Activated naive CD4-positive, alpha-beta T cell (primary cell): Measurements from ENCODE around the gene GPR52.
"Not testable (repeated sequence)": the region's sequence is repeated elsewhere in the genome, so short reads cannot be mapped to it uniquely, and the experiment has no call there.

ENCODE experiments used
- DNase-seq, 4 experiments: peaks; one replicate each; lab custom pipeline; 2025; lab: John Stamatoyannopoulos, UW

Gene GPR52

GRCh38 chr1:174447866-174448530, at the start of gene GPR52:
TSS of gene GPR52 (plus strand) at chr1:174447964. CDS start at chr1:174448112, 148 bp downstream.
- DNase-seq = no peak

DNA sequence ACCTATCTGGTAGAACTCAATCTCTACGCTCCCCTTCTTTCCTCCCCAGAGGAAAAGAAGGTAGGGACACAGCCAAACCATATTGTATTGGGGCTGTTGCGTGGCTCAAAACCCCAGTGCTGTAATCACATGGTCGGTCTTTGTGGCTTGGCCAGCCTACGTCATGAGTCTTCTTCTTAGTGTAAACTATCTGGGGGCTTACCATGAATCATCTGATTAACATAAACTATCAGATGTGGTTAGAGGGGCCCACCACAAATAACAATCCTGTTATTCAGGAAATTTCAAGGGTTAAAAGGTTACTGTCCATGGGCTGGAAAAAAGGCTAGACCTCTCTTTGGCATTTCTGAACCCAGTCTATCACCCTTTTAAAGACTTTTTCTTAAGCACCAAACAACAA, 49.5 kb upstream of the GPR52 start:
- no peak for DNase-seq

DNA sequence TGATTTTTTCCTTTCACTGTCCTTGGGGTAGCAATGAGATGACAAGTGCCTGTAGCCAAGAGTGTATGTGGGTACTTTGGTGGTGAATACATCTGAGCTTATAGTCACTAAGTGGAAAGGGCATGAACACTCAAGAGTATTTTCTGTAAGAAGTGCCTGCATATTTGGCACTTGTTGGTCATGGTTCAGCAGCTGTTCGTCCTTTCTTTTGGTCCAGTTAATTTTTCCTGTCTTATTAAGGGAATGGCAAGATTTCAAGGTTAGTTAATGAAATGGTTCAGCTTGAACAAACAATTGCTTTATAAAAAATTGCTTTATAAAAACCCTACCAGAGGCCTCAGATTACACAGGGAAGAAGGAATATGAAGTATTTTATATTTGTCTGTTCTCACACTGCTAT, 48.6 kb upstream of the GPR52 start:
- no peak for DNase-seq

DNA sequence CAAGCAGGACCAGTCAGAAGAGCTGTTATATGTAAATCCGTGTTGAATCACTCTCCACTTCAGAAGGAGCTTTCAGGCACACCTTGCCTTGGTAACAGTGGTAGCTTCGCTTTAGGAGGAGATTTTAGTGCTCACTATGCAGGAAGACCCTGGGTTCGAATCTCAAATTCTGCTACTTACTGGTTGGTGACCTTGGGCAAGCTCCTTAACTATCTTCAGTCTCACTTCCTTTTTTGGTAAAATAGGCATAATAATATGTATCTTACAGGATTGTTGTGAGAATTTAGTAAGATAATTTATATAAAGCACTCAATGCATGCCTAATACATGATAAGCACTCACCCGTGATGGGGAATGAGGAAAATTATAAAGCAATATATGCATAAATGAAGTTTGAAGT, 46.7 kb upstream of the GPR52 start:
- no peak for DNase-seq

DNA sequence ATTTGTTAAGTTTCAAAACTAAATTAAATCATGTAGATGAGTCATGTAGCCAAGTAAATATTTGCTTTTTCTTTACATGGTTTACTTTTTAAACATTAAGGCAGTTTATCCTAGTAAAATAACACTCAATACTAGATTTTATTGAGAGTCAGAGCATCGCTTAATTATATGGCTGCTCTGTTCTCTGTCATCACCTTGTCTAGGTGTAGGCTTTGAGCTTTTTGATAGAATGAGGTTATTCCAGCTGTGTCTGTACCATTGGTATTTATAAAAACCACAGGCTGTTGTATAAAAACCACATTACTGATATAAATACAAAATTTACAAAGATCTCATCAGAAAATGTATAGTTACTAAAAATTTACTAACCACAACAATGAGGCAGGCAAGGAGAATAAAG, 42.5 kb upstream of the GPR52 start:
- no peak for DNase-seq

DNA sequence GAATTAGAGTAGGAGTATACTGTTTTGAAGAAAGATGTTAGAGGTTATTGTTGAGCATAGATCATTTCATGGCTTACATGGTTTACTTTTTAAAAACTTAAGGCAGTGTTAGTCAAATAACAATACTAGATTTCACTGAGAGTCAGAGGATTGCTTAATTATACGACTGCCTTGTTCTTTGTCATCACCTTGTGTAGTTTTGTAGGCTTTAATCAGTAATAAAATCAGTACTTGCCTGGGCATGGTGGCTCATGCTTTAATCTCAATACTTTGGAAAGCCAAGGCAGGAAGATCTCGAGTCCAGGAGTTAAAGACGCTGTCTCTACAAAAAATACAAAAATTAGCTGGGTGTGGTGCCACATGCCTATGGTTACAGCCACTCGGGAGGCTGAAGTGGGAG, 41.3 kb upstream of the GPR52 start:
- no peak for DNase-seq

DNA sequence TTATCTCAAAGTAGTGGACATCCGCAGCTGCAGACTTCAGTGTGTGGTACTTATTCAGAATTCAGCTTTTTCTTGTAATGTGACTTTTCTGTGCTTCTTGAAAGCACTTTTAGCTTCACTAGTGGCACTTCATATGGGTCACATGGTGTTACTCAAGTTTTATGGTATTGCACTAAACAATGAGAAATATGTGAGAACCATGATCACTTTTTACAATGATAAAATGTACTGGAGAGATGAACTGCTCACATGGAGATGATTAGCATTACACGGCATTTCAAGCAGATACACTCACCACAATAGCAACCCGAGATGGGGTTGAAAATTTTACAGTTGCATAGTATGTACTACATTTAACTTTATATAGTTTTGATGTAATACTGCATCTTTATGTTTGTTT, 40.1 kb upstream of the GPR52 start:
- no peak for DNase-seq

GRCh38 chr1:174408146-174408545, 39.6 kb upstream of the GPR52 start:
- no peak for DNase-seq

- DNase-seq = not testable (repeated sequence)
Measured at GRCh38 chr1:174409801-174410200, 38.0 kb upstream of the GPR52 start.

DNA sequence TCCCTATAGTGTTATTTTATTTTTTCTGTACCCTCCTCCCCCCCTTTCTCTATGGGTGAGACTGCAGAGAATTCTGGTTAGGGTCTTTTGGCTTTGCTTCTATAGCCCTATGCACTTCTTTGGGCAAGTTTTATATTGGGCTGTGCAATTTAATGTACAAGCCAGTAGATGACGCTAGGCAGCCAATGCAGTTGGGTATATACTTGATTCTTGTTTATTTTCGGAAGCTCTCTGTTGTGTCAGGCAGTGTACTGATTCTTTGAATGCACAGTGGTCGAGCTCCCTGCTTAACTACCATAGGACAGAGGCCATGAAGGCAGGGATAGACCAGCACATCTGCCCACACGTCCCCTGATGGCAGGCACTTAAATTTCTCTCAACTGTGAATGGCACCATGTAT, 34.1 kb upstream of the GPR52 start:
- DNase-seq = no peak

GRCh38 chr1:174414203-174414602, 33.6 kb upstream of the GPR52 start:
- DNase-seq = no peak

GRCh38 chr1:174415506-174415905, 32.3 kb upstream of the GPR52 start:
- no peak for DNase-seq

GRCh38 chr1:174417921-174418320, 29.8 kb upstream of the GPR52 start:
- DNase-seq = no peak

DNA sequence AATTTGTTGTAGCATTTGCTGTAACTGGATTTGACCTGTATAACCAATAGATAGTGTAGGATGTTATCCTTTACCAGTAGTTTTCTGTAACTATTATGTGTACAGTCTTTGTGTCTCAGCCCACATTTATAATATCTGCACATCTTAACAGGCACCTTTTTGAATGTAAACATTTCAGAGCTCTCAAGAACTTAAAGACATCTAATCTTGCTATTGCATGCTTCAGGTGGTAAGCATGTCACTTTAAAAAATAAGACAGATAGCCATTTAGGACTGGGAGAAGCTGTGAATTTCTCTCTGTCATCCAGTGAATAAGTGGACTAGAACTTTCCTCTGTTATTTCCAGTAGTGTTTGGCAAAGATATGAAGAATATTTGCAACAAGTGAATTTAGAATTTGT, 22.6 kb upstream of the GPR52 start:
- DNase-seq = no peak

DNA sequence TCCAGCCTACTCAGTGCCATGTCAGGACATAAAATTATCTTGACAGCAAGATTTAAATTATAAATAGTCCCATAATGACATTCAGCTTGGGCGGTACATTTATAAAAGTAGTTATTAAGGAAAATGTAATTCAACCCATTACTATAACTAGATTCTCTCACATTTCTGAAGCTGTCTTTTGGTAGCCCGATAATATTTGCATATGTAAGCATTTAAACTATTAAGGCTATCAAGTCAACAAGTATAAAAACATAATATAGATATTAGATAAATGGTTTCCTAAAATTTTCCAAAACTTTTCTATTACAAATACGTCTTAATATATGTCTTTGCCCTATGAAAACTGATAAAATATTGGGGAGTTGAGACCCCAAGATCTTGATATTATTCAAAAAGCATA, 21.6 kb upstream of the GPR52 start:
- no peak for DNase-seq

- no peak for DNase-seq
Measured at GRCh38 chr1:174428033-174428432, 19.7 kb upstream of the GPR52 start.

DNA sequence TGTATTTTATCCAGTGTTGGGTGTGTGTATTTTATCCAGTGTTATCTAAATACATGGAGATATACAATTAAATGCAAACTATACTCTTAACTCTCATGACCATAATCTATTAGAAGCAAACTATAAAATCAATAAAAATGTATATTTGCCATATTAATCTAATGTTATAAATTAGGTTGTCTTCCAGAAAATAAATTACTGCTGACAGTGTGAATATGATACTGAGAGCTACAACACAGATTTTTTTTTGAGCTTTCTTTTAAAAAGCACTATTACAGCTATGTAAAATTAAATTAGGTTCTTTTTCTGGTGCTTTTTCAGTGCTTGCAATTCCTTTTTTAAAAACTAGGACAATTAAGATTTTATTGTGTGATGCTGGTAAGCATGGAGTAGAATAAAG, 19.0 kb upstream of the GPR52 start:
- no peak for DNase-seq

DNA sequence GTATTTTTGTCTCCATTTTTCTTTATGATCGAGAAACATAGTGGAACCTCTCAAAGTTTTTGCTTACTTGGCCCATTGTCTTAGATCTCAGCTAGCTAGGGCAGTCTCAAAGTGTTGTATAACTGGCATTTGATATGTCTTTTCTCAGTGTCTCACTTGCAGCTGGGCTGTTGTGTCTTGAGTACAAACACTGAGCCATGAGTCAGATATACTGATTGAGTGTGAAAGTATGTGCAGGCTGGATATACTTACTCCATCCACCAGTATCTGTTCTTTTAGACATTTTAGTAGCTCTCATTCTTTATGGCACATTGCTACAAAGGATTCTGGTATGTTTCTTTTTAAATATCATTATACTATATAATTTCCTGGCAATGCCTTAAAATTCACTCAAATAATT, 14.3 kb upstream of the GPR52 start:
- no peak for DNase-seq

DNA sequence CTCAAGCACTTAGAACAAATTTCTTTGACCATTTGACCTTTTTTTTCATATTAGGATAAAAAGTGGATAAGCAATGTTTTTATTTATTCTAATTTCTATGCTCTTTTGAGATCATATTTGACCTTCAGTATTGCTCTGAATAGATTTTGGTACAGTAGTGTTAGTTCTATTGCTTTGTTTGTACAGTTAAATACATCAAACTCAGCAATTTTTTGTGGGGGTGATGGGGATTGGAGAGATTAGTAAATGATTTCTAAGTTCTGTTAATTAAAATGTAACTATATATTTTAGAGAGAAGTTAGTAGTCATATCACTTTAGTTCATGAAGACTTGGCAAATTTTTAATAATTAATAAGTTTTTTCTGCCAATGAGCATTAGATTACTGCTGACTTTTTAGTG, 2.4 kb upstream of the GPR52 start:
- no peak for DNase-seq

DNA sequence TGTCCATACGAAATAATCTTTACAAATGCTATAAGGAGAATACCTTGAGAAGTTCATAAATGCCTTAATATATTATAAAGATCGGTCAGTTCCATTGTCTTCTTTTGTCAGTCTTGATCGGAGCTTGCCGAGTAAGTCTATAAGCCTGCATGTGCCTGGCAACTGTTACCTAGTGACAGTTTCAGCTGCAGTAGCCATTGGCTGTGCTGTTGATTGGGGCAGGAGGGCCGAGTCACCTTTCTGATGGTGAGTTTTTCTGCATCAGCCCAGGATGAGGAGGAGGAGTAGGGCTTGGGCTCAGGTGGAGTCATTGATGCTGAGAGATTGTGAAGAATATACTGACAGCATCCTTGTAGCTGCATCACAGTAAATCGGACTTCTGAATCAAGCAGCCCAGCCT, 1.9 kb upstream of the GPR52 start:
- no peak for DNase-seq

DNA sequence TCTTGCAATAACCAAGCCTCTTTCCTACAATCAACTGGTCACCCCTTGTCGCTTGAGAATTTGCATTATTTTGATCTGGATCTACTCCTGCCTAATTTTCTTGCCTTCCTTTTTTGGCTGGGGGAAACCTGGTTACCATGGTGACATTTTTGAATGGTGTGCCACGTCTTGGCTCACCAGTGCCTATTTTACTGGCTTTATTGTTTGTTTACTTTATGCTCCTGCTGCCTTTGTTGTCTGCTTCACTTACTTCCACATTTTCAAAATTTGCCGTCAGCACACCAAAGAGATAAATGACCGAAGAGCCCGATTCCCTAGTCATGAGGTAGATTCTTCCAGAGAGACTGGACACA, 743 bp downstream of the GPR52 start:
- no peak for DNase-seq

GRCh38 chr1:174448974-174449373, 1.2 kb downstream of the GPR52 start:
- no peak for DNase-seq

- no peak for DNase-seq
Measured at GRCh38 chr1:174451408-174451807, 3.6 kb downstream of the GPR52 start.

GRCh38 chr1:174465855-174466254, 18.1 kb downstream of the GPR52 start:
- no peak for DNase-seq

GRCh38 chr1:174466607-174467006, 18.8 kb downstream of the GPR52 start:
- DNase-seq = no peak
